ENCODE results near the gene ZNF407. TPM values are rescaled to one million over a fixed set of nuclear protein-coding genes. Genes with fewer than 3 reads are reported as not detected.
"Not testable (repeated sequence)": the region's sequence is repeated elsewhere in the genome, so short reads cannot be mapped to it uniquely, and the experiment has no call there.

ZNF407 gene
- total RNA-seq, 6 experiments from 2014 or later: 4.3 to 8.0 (median 5.7) TPM

DNA sequence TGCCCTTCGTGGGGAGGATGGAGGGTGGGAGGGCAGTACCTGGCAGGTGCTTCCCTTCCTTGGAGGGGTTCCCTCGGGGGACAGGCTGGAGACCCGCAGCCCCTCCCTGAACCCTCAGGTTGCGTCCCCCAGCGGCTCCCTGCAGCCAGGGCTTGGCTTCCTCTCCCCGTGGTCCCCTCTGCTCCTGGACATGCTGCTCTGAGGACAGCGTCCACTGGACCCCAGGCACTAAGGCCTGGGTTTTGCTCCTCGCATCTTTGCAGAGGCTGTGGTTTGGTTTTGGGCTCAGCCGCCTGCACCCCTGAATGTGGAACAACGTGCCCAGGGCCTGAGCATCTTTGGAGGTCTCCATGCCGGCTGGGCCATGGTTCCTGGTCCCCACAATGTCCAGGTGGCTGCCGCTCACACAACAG is 477.8 kb downstream of the ZNF407 start:
- H3K27ac ChIP-seq: no peak overlapping the region
- WGBS (ENCODE audit: insufficient coverage, low coverage, low lambda C conversion rate, missing lambda C conversion rate): 64% methylated on average over 5 of the region's 12 CpGs
- DNase-seq: no peak
- H3K4me1 ChIP-seq: no peaks in the 10 kb centered on the region
- no peak for TF ChIP-seq POLR2A (IDR thresholded peaks at IDR 0.05)
- TF ChIP-seq, protein P1, sequence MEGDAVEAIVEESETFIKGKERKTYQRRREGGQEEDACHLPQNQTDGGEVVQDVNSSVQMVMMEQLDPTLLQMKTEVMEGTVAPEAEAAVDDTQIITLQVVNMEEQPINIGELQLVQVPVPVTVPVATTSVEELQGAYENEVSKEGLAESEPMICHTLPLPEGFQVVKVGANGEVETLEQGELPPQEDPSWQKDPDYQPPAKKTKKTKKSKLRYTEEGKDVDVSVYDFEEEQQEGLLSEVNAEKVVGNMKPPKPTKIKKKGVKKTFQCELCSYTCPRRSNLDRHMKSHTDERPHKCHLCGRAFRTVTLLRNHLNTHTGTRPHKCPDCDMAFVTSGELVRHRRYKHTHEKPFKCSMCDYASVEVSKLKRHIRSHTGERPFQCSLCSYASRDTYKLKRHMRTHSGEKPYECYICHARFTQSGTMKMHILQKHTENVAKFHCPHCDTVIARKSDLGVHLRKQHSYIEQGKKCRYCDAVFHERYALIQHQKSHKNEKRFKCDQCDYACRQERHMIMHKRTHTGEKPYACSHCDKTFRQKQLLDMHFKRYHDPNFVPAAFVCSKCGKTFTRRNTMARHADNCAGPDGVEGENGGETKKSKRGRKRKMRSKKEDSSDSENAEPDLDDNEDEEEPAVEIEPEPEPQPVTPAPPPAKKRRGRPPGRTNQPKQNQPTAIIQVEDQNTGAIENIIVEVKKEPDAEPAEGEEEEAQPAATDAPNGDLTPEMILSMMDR (IDR thresholded peaks at IDR 0.05): no peak
- no peaks in the 10 kb centered on the region for H3K36me3 ChIP-seq
- no peak overlapping the region for H3K4me3 ChIP-seq
- no peaks in the 10 kb centered on the region for H3K27me3 ChIP-seq
- no peak for ATAC-seq
- H3K9me3 ChIP-seq: peaks cover 0 to 3% (median 0%) of the 10 kb centered on the region in 4 donors
- intact Hi-C loops (cut with DNase I): no loop called here

DNA sequence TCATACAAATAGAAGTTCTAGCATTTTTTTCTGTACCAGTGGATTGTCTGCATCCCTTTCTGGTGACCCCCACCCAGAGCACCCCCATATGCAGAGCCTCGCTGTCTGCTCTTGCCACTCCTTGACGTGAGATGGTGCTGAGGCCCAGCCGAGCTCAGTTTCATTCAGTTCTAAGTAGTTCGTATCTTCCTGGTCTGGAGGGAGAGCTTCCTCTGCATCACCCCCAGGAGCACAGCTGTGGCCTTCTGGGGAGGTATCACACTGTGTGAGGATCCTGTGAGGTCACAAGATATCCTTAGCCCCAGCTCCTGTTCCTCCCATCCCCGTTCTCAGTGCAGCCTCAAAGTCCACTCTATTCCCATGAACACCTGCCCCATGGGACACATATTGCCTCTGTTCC is 478.6 kb downstream of the ZNF407 start:
- DNase-seq: no peak
- intact Hi-C loops (cut with DNase I): no loop called here
- H3K27ac ChIP-seq: no peak overlapping the region
- no peak for TF ChIP-seq POLR2A (IDR thresholded peaks at IDR 0.05)
- TF ChIP-seq, protein P1 (IDR thresholded peaks at IDR 0.05): no peak
- H3K9me3 ChIP-seq: peaks cover 0 to 3% (median 0%) of the 10 kb centered on the region in 4 donors
- H3K4me3 ChIP-seq: no peak overlapping the region
- no peak for ATAC-seq
- no peaks in the 10 kb centered on the region for H3K36me3 ChIP-seq
- no peaks in the 10 kb centered on the region for H3K4me1 ChIP-seq
- H3K27me3 ChIP-seq: no peaks in the 10 kb centered on the region
- 76% methylated on average over 5 of the region's 5 CpGs for WGBS (ENCODE audit: insufficient coverage, low coverage, low lambda C conversion rate, missing lambda C conversion rate)

DNA sequence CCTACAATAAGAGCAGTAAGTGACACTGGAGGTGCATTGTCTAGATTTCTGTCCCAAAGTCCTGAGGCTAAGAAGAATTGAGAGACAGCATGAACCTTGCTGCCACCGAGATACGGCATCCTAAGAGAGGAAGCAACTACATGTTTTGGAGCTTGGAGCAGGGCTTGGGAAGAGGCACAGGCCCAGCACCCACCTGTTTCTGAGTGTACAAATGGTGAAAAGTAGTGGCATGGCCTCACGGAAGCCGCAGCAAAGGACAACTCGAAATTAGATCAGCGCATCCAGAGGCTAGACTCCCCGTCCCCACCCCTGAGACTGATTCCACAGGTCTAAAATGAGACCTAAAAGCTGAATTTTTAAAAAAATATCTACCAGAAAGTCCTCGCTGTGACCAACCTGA is 483.8 kb downstream of the ZNF407 start:
- H3K4me1 ChIP-seq: no peaks in the 10 kb centered on the region
- H3K4me3 ChIP-seq: no peak overlapping the region
- no peak for TF ChIP-seq POLR2A (IDR thresholded peaks at IDR 0.05)
- TF ChIP-seq, protein P1 (IDR thresholded peaks at IDR 0.05): no peak
- no peaks in the 10 kb centered on the region for H3K27me3 ChIP-seq
- intact Hi-C loops (cut with DNase I): no loop called here
- DNase-seq (no peak), ATAC-seq (no peak)
- no peak overlapping the region for H3K27ac ChIP-seq
- 81% methylated on average over 8 of the region's 8 CpGs for WGBS (ENCODE audit: insufficient coverage, low coverage, low lambda C conversion rate, missing lambda C conversion rate)
- peaks cover 0 to 3% (median 0%) of the 10 kb centered on the region in 4 donors for H3K9me3 ChIP-seq
- H3K36me3 ChIP-seq: no peaks in the 10 kb centered on the region

DNA sequence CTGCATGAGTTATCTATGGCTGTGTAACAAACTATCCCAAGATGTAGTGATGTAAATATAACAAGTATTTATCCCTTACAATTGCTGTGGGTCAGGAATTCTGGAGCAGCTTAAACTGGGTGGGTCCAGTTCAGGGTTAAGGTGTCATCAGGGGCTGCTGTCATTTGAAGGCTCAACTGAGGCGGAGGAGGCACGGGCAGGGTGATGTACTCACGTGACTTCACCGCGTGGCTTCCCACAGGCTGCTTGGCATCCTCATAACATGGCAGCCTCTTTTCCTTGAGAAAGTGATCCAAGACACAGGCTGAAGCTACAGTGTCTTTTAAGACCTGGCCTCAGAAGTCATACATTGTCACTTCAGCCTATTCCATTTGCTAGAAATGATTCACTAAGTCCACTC is 485.5 kb downstream of the ZNF407 start:
- Histone ChIP-seq H3K27ac (no peak overlapping the region), H3K36me3 (no peaks in the 10 kb centered on the region), H3K4me1 (no peaks in the 10 kb centered on the region), H3K4me3 (no peak overlapping the region), H3K27me3 (no peaks in the 10 kb centered on the region), H3K9me3 (no peaks in the 10 kb centered on the region)
- no CpG with 5 or more reads among the region's 5 CpGs for WGBS (ENCODE audit: insufficient coverage, low coverage, low lambda C conversion rate, missing lambda C conversion rate)
- no peak for TF ChIP-seq POLR2A (IDR thresholded peaks at IDR 0.05)
- TF ChIP-seq, protein P1 (IDR thresholded peaks at IDR 0.05): no peak
- intact Hi-C loops (cut with DNase I): no loop called here
- DNase-seq: no peak
- no peak for ATAC-seq

DNA sequence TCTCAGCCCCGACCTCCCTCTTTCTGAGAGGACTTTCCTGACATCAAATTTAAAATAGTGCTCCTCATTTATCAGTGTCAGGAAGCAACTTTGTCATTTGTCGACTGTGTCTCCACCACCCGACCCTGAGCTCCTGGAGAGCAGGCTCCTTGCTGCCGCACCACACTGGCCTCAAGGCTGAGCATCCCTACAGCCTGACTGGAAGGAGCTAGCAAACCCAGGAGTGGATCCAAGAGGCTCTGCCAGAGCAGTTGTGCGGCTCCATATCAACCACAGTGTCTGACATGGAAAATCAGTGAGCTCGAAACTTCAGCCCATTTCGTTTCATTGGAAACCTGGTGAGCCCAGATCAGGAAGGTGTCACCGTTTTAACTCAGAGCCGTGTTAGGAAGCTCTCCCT is 486.1 kb downstream of the ZNF407 start:
- ATAC-seq: no peak
- intact Hi-C loops (cut with DNase I): no loop called here
- Histone ChIP-seq H3K4me1 (no peaks in the 10 kb centered on the region), H3K9me3 (no peaks in the 10 kb centered on the region), H3K4me3 (no peak overlapping the region), H3K27me3 (no peaks in the 10 kb centered on the region), H3K36me3 (no peaks in the 10 kb centered on the region), H3K27ac (no peak overlapping the region)
- no peak for DNase-seq
- no peak for TF ChIP-seq POLR2A (IDR thresholded peaks at IDR 0.05)
- TF ChIP-seq, protein P1 (IDR thresholded peaks at IDR 0.05): no peak
- WGBS (ENCODE audit: insufficient coverage, low coverage, low lambda C conversion rate, missing lambda C conversion rate): 54% methylated on average over 5 of the region's 9 CpGs

DNA sequence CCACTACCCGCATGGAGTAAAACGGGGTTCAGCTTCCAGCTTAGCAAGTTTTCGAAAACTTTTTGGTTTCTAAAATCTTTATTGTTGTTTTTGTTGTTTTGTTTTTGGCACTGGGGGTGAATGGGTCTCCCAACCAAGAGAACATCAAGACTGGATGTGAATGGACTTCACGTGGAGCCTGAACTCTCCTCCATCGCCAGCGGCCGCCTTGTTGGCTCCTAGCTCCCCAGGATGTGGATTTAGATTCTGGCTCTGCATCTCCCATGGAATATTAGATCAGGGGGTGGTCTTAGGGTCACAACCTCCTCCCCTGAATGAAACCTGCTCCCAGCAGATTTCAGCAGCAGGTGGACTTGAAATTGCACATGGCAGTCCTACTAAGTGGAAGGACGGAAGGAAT is 488.0 kb downstream of the ZNF407 start:
- H3K27me3 ChIP-seq; H3K36me3 ChIP-seq; ATAC-seq; H3K4me3 ChIP-seq; DNase-seq; intact Hi-C loops (cut with DNase I); H3K4me1 ChIP-seq; H3K27ac ChIP-seq; H3K9me3 ChIP-seq: not testable (repeated sequence)
- WGBS (ENCODE audit: insufficient coverage, low coverage, low lambda C conversion rate, missing lambda C conversion rate): 94% methylated on average over 4 of the region's 8 CpGs
